ENCODE data around the gene SPATA2L.
A peak's percentile ranks its signal among the peaks of the same experiment; 100 is the strongest.
"Not testable (repeated sequence)": the region's sequence is repeated elsewhere in the genome, so short reads cannot be mapped to it uniquely, and the experiment has no call there.

Gene SPATA2L

GRCh38 chr16:89706518-89707260 lies 5.2 kb upstream of the SPATA2L start:
- peak in 1 of 2 experiments; percentile 51 for DNase-seq

GRCh38 chr16:89705006-89705405 lies 3.5 kb upstream of the SPATA2L start:
- no peak for DNase-seq

DNA sequence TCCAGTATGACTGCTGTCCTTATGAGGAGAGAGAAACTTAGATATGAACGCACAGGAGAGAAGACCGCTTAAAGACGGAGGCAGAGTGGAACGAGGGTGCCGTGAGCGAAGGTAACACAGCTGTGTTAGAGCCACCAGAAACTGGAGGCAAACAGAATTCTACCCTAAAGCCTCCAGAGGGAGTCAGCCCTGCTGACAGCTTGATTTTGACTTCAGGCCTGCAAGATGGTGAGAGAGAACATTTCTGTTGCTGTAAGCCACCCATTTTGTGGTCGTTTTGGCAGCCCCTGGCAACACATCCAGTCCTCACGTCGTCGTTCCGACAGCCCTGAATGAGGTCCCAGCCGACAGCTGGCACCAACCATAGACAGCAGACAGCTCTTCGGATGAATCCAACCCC lies 2.8 kb upstream of the SPATA2L start:
- DNase-seq, result no peak

DNA sequence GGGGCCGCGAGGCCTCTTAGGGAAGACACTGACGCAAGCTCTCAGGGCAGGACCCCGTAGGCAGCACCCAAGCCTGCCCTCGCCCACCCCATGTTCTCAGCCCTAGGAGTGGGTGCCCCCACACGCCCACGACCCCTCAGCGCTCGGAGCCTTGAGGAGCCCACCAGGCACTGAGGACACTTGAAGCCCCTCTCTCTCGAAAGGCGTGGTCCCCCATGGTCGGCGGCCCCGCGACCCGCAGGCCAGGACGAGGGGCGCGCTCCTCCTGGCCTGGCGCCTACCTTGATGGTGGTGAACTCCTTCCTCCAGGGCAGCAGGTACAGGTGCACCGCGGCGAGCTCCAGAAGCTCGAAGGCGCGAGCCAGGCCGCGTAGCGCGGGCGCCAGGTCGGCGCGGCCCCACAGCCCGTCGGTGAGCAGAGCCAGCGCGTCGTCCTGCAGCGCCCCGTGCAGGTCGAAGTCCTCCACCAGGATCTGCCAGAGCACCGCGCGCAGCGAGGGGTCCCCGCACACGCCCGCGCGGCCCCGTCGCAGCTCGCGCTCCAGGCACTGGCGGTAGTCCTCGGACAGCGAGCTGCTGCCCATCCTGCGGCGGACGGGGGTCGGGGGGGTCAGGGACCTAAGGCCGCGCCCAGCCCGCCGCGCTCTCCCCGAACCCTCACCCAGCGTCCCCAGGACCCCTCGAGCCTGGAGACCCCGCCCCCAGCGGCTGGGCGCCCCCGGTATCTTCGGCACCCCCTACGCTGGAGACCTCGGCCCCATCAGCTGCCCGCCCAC lies 668 bp downstream of the SPATA2L start:
- DNase-seq, result peak in 1 of 2 experiments; percentile 60

DNA sequence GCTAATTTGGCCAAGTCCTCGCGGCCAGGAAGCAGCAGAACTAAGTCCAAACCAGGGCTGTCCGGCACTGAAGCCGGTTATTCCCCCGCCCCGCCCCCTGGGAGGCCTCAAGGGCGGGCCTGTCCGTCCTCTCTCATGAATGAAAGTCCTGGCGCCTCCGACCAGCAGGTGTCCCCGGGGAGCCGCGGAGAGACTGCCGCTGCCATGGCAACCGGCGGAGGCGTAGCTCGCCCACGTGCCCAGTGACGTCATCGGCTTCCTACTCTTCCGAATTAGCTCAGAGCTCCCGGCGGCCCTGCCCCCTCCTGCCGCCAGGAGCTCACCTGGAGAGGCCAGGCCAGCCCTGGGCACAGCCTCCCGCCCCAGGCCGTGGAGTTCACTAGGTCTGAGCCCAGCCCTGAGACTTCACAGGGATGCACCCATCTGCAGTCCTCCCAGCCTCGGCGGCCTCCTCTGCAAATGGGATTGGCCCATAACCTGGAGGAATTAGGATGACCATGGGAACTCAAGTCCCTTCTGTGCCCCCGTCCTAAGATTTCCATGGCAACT lies 1.3 kb downstream of the SPATA2L start:
- peak; percentile 94 to 99 for DNase-seq

DNA sequence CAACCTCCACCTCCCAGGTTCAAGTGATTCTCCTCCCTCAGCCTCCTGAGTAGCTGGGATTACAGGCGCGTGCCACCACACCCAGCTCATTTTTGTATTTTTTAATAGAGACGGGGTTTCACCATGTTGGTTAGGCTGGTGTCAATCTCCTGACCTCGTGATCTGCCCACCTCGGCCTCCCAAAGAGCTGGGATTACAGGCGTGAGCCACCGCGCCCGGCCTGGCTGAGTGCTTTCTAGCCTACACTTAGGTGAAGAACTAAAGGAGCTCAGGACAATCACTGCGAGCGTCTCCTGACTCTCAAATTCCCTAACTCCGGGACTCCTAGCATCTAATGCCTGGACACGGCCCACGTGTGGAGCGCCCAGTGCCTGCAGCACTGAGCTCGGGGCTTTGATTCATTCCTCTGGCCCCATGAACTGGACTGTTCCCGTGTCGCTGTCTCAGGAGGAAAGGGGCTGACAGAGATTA lies 1.8 kb downstream of the SPATA2L start:
- not testable (repeated sequence) for DNase-seq

DNA sequence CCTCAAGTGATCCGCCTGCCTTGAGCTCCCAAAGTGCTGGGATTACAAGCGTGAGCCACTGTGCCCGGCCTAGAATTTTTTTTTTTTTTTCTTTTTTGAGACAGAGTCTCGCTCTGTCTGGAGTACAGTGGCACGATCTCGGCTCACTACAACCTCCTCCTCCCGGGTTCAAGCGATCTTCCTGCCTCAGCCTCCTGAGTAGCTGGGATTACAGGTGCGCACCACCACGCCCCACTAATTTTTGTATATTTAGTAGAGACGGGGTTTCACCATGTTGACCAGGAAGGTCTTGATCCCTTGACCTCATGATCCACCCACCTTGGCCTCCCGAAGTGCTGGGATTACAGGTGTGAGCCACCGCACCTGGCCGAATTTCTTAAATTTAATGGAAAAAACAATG lies 2.8 kb downstream of the SPATA2L start:
- not testable (repeated sequence) for DNase-seq

GRCh38 chr16:89697616-89698331 lies 3.7 kb downstream of the SPATA2L start:
- DNase-seq, result peak; percentile 70 to 87

GRCh38 chr16:89697161-89697615 lies 4.3 kb downstream of the SPATA2L start:
- peak; percentile 93 to 99 for DNase-seq

GRCh38 chr16:89696670-89697128 lies 4.8 kb downstream of the SPATA2L start:
- no peak for DNase-seq

DNA sequence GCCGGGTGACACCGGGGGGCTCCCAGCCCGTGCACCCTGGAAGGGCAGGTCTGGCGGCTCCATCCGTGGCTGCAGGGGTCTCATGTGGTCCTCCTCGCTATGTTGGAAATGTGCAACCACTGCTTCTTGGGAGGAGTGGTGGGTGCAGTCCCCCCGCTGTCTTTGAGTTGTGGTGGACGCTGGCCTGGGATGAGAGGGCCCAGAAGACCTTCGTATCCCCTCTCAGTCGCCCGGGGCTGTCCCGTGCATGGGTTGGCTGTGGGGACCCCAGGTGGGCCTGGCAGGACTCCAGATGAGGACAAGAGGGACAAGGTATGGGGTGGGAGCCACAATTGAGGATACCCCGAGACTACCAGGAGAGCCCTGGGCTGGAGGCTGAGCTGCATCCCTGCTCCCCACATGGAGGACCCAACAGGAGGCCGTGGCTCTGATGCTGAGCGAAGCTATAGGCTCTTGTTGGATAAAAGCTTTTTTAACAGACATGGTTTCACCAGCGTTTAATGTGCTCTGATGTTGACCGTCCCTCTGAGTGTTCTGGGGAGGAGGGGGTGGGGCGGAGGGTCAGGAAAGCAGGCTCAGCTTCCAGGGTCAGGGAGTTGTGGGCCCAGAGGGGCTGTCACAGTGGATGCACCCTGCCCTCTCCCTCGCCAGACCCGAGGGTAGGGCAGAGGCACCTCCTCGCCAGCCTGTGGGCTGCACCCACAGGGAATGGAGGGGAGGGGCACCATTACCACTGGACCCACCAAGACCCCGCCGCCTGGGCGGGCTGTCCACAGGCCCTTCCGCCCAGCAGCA lies 5.4 kb downstream of the SPATA2L start:
- no peak for DNase-seq

GRCh38 chr16:89695086-89695874 lies 6.2 kb downstream of the SPATA2L start:
- no peak for DNase-seq

- DNase-seq, result not testable (repeated sequence)
Measured at GRCh38 chr16:89694784-89695085, 6.8 kb downstream of the SPATA2L start.

DNA sequence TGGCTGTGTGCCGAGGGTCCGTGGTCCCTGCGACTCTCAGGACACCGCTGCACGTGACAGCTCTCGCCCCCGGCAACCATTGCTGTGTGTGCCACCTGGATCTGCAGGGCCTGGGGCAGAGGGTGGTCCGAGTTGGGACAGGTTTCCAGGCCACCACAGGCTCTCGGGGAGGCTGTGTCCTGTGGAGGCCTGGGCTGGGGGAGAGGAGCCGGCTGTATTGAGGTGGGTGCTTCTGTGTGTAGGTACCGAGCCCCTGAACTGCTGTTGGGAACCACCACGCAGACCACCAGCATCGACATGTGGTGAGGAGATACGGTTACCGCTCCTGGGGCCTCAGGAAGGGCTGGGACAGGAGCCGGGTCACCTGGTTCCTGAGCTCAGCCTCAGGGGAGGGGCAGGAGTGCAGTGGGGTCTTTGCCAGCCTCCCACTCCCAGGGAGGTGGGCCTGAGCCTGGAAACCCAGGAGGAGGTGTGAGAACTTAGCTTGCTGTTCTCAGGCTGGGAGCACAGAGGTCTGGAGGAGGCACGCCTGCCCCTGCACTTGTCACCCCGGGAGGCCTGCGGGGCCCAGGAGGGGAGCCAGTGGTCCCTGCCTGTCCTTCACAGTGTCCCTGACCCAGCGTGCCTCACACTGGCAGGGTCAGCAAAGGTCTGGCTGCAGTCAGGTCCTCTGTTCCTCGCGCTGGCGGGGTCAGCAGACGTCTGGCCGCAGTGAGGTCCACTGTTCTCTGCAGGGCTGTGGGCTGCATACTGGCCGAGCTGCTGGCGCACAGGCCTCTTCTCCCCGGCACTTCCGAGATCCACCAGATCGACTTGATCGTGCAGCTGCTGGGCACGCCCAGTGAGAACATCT lies 7.3 kb downstream of the SPATA2L start:
- no peak for DNase-seq

- DNase-seq, result no peak
Measured at GRCh38 chr16:89693289-89693731, 8.2 kb downstream of the SPATA2L start.

- no peak for DNase-seq
Measured at GRCh38 chr16:89691986-89692569, 9.4 kb downstream of the SPATA2L start.

DNA sequence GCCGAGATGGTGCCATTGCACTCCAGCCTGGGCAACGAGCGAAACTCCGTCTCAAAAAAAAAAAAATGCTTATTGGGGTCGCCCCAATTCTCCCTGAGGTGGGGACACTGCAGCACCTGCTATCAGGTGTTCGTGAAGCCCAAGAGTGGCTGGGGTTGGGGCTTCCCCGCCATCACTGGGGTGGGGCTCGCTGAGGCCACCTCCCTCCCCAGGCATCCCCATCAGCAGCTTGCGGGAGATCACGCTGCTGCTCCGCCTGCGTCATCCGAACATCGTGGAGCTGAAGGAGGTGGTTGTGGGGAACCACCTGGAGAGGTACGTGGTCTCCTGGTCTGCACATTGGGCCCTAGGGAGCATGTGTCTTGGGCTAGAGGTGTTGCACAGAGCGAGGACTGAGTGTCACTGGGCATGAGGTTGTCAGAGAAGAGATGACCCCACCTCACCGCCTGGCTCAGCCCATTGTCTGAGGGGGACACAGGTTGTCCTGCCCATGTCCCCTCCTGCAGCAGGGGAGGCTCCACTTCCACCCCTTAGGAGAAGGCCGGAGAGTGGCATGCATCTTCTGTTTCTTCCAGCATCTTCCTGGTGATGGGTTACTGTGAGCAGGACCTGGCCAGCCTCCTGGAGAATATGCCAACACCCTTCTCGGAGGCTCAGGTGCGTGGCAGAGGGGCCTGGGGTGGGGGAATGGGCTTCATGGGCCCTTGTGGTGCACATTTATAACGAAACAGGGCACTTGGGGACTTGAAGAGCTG lies 10.1 kb downstream of the SPATA2L start:
- DNase-seq, result no peak

GRCh38 chr16:89690392-89690901 lies 11.1 kb downstream of the SPATA2L start:
- no peak for DNase-seq

DNA sequence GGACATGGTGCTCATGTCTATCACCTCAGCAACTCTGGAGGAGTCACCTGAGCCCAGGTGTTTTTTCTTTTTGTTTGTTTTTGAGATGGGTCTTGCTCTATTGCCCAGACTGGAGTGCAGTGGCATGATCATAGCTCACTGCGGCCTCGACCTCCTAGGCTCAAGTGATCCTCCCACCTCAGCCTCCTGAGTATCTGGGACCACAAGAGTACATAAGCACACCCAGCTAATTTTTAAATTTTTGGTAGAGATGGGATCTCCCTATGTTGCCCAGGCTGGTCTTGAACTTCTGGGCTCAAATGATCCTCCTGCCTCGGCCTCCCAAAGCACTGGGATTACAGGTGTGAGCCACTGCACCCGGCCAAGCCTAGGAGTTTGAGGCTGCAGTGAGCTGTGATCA lies 11.9 kb downstream of the SPATA2L start:
- not testable (repeated sequence) for DNase-seq

Measured in NCI-H524 (cell line).